ENCODE measurements around the gene SIX1. TPM values are rescaled to one million over a fixed set of nuclear protein-coding genes. Genes with fewer than 3 reads are reported as not detected.

The SIX1 gene
- total RNA-seq, 4 donors from 2014 or later, result 0.21 to 1.2 (median 1.0) TPM; not detected in 1

DNA sequence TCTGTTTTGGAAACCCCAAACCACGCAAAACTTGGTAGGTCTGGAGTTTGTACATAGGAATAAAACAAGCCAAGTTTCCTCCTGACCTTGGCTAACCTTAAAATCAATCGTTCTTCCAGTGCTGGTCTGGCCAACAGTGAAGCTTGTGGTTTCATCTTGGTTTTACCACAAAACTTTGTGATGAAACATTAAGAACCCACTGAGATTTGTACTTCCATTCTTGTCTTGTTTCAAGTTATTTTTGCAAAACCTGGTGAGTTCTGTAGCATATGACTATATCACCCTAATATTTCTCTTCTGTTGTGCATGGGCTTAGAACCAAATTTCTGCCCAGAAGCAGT lies 26.4 kb downstream of the SIX1 start:
- TF ChIP-seq, protein P1, sequence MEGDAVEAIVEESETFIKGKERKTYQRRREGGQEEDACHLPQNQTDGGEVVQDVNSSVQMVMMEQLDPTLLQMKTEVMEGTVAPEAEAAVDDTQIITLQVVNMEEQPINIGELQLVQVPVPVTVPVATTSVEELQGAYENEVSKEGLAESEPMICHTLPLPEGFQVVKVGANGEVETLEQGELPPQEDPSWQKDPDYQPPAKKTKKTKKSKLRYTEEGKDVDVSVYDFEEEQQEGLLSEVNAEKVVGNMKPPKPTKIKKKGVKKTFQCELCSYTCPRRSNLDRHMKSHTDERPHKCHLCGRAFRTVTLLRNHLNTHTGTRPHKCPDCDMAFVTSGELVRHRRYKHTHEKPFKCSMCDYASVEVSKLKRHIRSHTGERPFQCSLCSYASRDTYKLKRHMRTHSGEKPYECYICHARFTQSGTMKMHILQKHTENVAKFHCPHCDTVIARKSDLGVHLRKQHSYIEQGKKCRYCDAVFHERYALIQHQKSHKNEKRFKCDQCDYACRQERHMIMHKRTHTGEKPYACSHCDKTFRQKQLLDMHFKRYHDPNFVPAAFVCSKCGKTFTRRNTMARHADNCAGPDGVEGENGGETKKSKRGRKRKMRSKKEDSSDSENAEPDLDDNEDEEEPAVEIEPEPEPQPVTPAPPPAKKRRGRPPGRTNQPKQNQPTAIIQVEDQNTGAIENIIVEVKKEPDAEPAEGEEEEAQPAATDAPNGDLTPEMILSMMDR (IDR thresholded peaks at IDR 0.05), result no peak
- TF ChIP-seq POLR2A (IDR thresholded peaks at IDR 0.05), result no peak
- intact Hi-C loops (cut with DNase I; ENCODE audit: low total_unique reads), result no loop called here
- H3K4me3 ChIP-seq (ENCODE audit: low read depth, poor library complexity, severe bottlenecking), result no peak overlapping the region
- DNase-seq (ENCODE audit: low spot score in 2 of 2), result no peak
- 10 to 28% methylated on average over 2 of the region's 2 CpGs for WGBS, 2 donors

DNA sequence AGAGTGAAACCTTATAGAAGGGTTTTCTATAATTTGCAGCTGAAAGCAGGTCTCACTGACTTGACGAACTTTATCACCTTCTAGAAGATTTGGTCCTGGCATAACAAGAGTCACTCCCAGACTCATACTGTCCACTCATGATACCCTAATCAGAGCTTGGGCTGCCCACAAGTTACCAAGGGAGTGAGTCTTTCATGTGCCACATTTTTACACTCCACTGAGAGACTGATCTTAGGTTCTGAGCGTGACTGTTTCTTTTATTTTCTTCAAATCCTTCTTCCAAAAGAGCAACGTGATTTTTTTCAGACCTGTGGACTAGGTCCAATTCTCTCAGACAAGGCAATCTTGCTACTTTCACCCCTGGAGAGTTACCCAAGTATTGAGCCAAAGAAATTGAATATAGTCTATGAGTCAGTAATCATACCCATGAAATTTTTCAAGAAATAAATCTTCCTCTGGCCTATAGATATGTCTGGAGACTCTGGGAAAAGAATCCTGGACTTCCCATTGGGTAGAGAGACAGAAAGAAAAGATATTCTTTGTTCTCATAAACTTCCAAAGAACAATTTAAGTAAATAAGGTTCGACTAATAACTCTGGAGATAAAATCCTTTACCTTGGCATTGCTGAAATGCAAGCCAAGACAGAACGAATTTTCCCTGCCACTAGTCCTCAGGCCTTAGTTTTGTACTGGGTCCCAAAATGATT lies 26.9 kb downstream of the SIX1 start:
- no peak for TF ChIP-seq POLR2A (IDR thresholded peaks at IDR 0.05)
- TF ChIP-seq, protein P1 (IDR thresholded peaks at IDR 0.05), result no peak
- H3K4me3 ChIP-seq (ENCODE audit: low read depth, poor library complexity, severe bottlenecking), result no peak overlapping the region
- WGBS, 2 donors, result 49 to 58% methylated on average over 5 of the region's 5 CpGs
- intact Hi-C loops (cut with DNase I; ENCODE audit: low total_unique reads), result no loop called here
- no peak for DNase-seq (ENCODE audit: low spot score in 2 of 2)

DNA sequence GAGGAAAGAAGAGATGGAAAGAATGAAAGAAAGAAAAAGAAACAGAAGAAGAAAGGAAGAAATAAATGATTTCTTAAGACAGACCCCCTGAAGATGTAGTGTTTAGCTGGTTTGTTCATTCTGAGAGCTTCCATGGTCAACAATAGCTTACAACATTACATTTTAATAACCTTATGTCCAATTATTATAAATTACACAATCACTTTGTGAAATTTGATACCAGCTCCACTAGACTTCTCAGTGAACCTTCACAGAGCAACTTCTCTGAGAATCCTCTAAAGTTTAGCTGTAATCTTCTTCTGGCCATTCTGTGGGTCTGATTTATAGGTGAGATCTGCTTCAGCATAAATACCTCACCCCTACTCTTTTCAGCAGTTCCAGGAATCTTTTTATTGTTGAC lies 27.9 kb downstream of the SIX1 start:
- no peak for TF ChIP-seq POLR2A (IDR thresholded peaks at IDR 0.05)
- TF ChIP-seq, protein P1 (IDR thresholded peaks at IDR 0.05), result no peak
- intact Hi-C loops (cut with DNase I; ENCODE audit: low total_unique reads), result no loop called here
- no peak for DNase-seq (ENCODE audit: low spot score in 2 of 2)
- H3K4me3 ChIP-seq (ENCODE audit: low read depth, poor library complexity, severe bottlenecking), result no peak overlapping the region

DNA sequence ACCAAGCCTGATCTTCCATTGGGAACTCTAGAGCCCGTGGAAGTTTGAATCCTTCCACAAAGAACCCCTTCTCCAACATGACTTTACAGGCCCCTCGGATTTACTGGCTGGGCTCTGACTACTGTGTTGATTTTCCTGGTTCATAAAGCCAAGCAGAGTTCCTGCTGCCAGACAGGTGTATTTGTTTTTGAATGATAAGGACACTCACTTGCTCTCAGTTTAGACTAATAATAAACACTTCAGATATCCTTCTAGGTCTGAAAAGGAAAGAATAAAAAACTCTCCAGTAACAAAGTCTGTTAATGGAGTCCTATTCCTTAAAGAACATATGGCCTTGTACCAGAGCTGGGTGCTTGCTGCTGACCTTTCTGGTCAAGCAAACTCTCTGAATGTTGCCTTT lies 31.0 kb downstream of the SIX1 start:
- intact Hi-C loops (cut with DNase I; ENCODE audit: low total_unique reads), result no loop called here

DNA sequence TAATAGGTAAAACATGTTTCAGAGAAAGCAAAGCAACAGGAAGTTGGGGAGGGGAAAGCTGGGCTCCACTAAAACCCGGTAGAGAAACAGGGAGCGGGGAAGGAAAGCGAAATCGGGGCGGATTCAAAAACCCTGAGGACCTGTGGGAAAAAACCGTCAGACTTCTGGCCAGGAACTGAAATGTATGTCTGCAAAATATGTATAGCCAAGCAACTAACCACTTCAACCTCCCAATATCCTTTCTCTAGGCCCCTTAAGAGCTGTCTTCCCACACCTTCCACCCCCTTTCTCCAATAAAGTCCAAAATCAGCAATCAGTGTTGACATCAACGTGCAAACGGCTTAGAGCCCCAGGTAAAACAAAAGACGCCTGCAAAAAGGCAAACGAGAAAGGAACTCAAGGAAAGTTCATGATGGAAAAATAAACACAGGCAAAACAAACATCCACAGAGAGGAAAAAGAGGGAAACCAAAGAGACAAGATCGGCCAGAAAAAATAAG lies 32.8 kb downstream of the SIX1 start:
- WGBS, 2 donors, result 41 to 42% methylated on average over 11 of the region's 11 CpGs
- no peak for DNase-seq (ENCODE audit: low spot score in 2 of 2)
- intact Hi-C loops (cut with DNase I; ENCODE audit: low total_unique reads), result no loop called here
- no peak overlapping the region for H3K4me3 ChIP-seq (ENCODE audit: low read depth, poor library complexity, severe bottlenecking)
- TF ChIP-seq, protein P1 (IDR thresholded peaks at IDR 0.05), result no peak
- no peak for TF ChIP-seq POLR2A (IDR thresholded peaks at IDR 0.05)

More for the DNA sequence above, 31.0 kb downstream of the SIX1 start:
- no peak overlapping the region for H3K4me3 ChIP-seq (ENCODE audit: low read depth, poor library complexity, severe bottlenecking)
- DNase-seq (ENCODE audit: low spot score in 2 of 2), result no peak
- 73 to 75% methylated on average over 2 of the region's 2 CpGs for WGBS, 2 donors
- no peak for TF ChIP-seq POLR2A (IDR thresholded peaks at IDR 0.05)
- TF ChIP-seq, protein P1 (IDR thresholded peaks at IDR 0.05), result no peak

DNA sequence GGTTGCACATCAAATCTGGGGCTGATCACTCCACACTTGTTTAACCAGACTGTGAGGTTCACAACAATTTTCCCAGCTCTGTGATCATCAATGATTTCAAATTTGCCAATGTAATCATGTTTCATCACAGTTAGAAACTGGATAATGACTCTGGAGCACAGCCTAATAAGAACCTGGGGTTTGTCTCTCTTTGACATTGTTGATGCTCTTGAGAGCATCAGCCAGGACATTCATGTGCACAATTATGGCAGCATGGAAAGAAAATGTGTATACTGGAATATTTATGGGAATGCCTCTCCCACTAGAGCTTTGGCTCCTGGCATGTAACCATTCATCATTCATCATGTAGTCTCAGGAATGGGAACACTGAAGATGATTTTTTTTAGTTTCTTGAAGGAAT lies 47.0 kb downstream of the SIX1 start:
- DNase-seq (ENCODE audit: low spot score in 2 of 2), result no peak
- TF ChIP-seq, protein P1 (IDR thresholded peaks at IDR 0.05), result no peak
- TF ChIP-seq POLR2A (IDR thresholded peaks at IDR 0.05), result no peak
- intact Hi-C loops (cut with DNase I; ENCODE audit: low total_unique reads), result no loop called here
- H3K4me3 ChIP-seq (ENCODE audit: low read depth, poor library complexity, severe bottlenecking), result no peak overlapping the region

All from lower leg skin (tissue), 4 donors.